ENCODE results near the gene CST7.

The CST7 gene

DNA sequence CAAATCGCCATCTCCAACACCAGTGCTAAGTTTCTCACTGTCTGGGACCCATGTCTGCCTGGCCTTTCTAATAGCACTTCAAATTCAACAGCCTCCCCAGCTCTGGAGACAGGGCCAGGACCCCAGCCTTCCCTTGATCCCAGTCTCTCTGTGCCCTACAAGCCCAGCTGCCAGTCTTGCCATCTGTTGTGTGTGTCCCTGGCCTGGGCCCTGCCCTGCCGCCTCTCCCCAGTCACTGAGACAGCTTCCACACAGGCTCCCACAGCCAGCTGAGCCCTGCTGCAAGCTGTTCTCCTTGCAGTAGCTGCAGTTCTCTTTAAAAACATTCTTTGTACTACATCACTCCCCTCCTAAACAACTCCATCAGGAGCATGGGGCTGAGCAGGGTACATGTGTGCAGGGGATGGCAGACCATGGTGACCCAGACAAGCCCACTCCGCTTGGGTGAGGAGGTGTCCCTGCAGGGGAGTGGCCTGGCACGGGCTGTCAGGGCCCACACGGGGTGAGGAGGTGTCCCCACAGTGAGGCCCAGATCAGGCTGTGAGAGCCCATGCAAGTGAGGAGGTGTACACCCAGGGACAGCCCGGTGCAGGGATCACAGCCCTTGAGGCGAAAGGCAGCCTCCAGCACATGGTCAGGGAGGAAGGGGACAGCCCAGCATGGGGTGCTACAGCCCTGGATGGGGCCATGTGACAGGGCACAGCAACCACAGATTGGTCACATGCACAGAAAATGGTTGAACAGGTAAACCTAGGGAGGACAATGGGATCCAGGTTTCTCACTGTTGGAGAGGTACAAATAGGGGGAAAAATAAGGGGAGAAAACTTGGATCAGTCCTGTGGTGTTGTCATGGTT is 16.2 kb downstream of the CST7 start:
- no peak for DNase-seq

DNA sequence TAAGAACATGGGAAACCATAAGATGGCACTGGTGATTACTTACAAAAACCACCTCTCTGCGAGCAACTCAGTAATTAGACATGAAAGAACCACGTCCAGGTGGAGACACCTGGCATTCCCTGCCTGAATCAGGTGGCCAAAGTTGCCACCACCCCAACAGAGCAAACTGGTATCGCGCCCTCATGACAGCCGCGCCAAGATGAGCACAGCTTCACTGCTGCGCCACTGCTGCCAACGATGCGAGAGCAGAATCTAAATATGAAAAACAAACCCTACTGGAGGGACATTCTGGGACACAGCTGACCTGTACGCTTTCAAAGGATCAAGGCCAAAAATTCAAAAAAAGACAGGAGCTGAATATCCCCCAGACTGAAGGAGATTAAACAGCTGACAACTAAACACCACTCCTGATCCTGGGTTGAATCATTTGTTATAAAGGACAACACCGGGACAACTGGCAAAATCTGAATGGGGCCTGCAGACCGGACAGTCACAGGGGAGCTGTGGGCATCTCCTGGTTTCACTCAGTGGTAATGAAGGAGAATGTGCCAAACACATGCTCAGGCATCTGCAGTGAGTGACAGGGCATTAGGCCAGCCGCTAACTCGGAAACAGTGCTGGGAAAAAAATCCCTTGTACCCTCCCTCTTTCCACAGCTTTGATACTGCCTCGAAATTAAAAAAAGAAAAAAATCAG is 17.4 kb downstream of the CST7 start:
- DNase-seq, result no peak

DNA sequence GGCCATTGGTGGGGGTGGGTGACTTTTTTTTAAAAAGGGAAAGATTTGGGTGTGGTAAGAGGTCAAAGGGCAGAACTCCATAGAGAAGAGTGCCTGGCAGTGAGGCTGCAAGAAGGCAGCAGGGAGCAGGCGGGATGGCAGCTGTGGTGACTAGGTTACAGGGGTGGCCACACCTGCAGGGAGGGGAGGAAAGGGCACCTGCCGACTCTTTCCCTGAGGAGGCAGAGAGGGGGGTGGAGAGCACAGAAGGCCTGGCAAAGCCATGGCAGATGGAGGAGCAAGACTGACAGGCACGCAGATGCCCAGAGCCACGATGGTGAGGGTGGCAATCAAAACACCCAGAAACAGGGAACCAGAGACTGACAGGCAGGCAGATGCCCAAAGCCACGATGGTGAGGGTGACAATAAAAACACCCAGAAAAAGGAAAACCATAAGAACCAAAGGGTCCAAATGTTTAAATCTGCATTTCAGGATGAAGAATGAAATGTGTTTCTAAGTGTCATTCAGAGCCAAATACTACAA is 19.3 kb downstream of the CST7 start:
- no peak for DNase-seq

DNA sequence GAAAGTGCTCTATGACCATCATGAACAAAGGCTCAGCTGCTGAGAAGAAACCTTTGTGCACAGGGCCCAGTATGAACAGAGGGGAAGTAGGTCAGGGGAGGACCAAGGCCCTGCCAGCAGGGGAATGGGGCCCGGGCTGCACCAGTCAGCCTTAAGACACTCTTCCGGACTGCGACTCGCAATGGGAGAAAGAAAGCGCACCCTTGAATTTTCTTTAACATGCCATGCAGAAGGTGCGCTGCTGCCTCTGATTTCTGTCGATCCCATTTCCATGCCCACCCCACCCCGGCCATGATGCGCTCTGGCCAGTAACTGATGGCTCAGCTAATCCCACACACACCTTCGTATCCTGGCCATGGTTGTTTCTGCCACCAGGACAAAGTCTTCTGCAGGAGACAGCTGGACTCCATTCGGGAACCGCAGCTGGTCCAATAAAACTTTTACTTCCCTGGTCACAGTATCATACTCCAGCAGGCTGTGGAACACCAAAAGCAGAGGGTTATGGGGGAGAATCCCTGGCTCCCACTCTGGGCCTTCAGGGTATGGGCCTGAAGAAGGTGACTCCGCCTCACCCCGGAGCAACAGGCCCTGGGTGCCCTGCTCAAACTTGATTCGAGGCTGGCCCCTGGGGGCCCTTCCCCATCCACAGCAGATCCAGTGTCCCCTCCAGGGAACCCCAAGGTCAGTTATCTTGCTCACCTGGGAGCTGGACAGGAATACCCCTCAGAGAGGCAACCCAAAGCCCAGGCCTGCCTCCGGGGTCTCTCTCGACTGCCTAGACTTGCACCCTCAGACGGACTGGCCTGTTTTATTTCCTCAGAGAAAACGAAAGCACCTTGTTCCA is 20.3 kb downstream of the CST7 start:
- DNase-seq, result no peak

DNA sequence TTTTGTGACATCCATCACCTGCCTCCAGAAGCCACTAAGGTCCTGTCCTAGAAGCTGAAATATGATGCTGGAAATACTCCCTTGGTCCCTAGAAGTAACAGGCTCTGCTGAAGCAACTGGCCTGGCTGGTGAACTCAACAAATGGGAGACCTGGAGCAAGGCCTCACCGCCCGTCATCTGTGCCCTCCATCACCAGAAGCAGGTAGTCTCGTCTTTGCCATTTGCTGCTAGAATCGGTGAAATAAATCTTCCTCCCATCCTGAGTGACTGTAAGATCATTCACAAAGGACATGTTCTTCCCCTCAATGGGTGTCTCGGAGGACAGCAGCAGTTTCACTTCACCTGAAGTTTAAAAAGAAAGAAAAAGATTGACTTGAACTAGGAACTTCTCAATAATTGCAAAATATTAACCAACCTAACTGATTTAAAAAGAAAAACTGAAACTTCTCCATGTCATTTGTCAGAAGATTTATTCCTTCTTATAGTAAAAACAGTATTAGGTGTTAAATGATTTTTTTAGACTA is 21.0 kb downstream of the CST7 start:
- no peak for DNase-seq

DNA sequence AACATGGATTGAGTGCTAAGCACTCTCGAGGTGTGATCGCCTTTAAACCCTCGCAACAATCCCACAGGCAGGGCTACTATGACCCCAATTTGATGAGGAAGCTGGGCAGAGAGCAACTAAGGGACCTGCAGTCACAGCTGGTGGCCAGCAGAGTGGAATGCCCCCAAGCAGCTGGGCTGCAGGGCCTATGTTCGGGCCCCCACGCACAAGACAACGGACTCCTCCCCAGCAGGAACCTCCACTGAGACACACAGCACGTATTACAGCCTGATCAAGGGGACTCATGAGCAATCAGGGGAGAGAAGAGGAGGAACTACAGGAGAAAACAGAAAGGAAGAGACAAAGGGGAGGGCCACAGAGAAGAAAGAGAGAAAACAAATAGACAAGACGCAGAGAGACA is 21.7 kb downstream of the CST7 start:
- DNase-seq, result no peak

DNA sequence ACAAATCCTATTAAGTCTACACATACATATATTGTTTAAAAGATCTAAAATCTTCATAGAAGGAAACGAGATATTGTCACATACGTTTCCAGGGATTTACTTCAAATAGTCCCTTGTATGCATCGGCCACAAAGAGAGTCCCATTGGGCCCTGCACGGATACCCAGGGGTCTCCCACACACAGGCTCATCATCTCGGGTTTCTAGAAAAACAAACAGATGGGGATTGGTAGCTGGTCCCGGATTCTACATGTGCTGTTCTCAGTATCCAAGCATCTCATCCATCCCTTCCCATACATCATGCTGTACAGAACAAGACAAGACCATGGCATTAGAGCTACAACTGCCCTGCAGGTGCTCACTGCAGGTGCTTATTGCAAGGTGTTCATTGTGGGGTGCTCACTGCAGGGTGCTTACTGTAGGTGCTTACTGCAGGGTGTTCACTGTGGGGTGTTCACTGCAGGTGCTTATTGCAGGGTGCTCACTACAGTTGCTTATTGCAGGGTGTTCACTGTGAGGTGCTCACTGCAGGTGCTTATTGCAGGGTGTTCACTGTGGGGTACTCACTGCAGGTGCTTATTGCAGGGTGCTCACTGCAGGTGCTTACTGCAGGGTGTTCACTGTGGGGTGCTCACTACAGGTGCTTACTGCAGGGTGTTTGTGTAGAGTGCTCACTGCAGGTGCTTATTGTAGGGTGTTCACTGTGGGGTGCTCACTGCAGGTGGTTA is 22.5 kb downstream of the CST7 start:
- no peak for DNase-seq

DNA sequence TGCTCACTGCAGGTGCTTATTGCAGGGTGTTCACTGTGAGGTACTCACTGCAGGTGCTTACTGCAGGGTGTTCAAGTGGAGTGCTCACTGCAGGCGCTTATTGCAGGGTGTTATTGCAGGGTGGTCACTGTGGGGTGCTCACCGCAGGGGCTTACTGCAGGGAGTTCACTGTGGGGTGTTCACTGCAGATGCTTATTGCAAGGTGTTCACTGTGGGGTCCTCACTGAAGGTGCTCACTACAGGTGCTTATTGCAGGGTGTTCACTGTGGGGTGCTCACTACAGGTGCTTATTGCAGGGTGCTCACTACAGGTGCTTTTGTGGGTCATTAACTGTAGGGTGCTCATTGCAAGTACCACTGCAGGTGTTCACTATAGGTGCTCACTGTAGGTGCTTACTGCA is 23.3 kb downstream of the CST7 start:
- DNase-seq, result no peak

DNA sequence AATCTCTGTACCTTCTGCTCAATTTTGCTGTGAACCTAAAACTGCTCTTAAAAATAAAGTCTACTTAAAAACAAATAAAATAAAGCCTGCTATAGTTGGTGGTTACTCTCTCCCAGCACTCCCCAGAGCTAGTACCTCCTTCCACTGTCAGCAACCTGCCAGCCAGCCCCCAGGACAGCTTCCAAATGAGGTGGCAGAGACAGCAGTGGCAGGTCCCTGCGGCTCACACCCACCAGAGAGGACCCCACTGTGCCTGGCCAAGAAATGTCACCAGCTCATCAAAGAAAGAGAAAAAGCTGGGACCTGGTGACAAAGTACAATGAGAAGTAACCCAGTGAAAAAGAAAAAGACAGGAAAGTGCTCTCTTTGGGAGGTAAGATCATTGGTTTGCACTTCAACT is 28.3 kb downstream of the CST7 start:
- DNase-seq, result no peak

DNA sequence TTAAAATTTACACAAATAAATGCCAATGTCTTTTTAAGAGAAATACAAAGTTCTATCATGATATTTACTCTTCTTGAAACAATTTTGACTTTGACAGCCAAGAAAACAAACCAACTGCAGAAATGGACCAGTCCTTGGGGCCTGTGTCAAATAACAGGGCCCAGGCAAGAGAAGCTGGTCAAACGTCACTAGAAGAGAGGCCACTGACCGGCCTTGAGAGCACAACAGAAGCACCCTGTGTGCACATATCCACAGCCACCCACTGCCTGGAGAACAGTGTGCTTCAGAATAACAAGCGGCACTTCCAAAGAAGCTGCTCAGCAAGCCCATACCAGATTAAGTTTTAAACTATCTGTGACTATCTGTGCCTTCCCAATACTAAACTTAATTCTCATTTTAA is 28.7 kb downstream of the CST7 start:
- DNase-seq, result no peak

DNA sequence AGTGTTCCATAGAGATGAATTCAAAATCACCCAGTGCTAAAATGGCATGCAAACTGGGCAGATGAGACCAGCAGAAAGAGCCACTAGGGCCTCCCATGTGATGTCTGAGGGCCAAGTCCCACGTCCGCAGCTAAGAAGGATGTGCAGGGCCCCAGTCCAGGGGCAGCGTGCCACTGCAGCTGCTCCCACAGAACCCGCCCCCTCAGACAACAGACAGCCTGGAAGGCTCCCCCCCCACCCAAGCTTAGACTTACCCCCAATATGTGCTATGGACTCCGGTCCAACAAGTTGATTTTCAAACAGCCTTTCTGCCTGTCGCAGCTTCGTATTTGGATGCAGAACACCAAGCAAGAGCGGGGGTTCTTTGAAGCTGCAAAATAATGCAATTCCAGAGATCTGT is 29.4 kb downstream of the CST7 start:
- DNase-seq, result no peak

DNA sequence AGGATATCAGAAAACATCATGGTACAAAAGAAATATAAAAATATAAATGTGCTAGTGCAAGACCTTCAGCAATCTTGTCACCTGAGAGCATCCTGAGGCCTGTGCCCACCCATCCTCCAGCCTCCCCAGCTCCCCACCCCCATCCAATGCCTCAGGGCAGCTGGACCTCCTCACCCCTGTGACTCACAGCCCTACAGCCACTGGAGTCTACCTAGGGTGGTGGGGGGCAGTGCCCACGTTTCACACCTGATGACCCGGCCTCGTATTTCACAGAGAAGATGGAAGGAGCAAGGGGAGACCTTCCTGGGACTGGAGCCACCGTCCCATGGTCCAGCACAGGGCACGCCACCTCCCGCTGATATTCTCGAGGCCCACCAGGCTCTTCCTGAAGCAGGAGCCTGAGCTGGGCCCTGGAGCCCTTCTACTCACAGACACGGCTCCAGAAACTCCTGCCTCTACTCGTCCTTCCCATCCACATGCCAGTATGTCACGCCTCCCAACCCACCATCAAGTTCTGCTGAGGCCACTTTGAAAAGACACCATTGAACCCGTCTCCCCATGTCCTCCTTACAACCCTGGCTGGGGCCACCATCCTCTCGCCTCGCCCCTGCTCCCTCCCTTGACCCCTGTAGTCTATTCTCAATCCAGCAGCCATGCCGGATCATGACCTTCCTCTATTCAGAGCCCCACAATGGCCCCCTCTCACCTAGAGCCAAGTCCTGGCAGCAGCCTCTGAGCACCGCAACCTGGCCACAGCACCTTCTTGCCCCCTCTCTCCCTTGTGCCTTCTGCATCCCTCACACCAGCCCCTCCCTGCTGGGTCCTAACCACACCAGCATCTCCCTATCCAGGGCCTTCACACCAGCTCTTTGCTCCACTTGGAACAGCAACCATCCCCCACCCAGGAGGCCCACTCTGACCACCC is 30.2 kb downstream of the CST7 start:
- DNase-seq, result no peak

DNA sequence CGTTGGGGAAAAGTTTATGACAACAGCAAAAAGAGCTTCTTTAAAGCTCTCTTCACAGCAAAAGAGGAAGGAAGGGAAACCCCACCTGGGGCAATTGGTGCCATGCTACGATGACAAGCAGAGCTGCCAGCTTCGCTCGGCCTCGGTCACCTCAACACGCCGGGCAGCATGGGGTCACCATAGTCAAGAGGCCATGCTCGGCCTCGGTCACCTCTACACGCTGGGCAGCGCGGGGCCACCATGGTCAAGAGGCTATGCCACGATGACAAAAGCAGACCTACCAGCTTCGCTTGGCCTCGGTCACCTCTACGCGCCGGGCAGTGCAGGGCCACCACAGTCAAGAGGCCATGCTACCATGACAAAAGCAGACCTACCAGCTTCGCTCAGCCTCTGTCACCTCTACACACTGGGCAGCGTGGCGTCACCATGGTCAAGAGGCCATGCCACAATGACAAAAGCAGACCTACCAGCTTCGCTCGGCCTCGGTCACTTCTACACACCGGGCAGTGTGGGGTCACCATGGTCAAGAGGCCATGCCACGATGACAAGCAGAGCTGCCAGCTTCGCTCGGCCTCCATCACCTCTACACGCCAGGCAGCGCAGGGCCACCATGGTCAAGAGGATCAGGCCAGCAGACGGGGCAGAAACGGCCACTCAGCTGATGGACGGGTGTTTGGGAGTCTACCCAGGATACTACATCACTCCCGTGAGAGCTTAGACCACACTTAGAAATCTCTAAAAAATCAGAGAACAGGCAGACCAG is 31.4 kb downstream of the CST7 start:
- no peak for DNase-seq

DNA sequence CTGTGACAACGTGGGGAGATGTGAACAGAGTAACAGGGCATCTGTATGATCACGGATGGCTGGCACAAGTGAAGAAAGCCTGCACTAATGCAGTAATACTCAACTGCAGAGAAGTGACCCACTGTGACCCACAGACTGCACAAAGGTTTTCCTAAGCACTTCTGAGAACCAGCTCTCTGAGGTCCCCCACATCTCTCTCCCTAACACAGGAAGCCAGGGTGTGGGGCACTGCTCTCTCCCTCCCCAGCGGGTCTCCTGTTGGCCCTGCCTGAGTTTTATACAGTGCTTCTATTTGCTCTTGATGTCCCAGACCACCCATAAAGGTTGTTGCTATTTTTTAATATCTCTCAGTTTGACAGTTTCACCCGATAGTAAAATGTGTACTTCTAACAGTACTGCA is 32.2 kb downstream of the CST7 start:
- no peak for DNase-seq

DNA sequence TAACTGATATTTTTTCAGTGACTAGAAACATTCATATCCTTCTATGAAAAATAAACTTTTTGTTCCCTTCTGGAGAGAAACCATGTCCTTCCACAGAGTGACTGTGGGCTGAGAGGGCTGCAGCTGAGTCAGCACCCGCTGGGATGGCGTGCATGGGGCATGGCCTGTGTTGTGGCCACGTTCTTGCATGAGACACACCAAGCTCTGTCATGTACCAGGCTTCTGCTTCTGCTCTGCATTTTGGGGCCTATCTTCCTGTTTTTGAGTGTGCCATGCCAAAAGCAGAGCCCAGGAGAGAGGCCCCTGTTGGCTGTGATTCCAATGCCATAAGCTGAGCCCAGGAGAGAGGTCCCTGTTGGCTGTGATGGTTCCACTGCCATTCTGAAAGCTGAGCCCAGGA is 32.7 kb downstream of the CST7 start:
- DNase-seq, result no peak

DNA sequence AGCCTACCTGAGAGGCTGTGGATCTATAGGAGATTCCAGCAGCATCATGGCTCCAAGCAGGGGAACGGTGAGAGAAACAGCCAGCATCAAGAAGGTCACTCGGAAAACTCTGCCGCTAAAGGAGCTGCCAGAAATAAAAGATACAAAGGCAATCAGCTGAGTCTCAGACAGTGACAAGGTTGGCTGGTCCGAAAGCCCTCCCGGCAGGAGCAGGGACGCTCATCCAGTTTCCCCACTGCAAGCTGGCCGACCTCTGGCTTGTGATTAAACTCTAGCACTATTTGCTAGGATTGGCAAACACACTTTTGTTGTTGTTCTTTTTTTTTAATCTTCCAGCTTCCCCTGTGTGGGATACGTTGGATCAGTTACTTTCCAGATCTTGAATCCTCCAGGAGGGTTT is 34.8 kb downstream of the CST7 start:
- DNase-seq, result no peak

DNA sequence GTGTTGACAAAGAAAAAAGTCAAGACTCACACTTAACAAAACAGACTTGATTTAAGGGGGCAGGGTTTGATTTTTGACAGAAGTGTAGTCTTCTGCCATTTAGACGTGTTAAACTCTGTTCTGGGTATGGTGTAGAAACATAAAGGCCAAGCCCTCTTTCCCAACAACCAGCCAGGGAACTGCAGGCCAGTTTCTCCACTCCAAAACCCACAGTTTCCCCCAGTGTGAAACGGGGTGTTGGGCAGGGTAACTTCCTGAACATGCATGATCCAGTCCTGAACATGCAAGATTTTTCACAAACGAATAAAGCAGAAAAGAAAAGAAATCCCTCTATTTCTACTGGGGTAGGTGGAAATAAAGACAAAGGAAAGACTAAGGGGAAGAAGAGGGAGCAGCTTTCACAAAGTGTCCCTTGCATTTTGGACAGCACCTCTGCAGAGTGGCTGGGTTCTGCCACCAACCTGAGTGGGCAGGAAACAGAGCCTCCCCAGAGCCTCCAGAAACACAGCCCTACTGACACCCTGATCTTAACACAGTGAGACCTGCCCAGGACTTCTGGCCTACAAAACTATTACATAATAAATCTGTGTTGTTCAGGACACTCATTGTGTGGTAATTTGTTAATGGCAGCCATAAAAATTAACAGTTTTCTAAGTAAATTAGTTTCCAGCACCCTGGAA is 36.0 kb downstream of the CST7 start:
- no peak for DNase-seq

DNA sequence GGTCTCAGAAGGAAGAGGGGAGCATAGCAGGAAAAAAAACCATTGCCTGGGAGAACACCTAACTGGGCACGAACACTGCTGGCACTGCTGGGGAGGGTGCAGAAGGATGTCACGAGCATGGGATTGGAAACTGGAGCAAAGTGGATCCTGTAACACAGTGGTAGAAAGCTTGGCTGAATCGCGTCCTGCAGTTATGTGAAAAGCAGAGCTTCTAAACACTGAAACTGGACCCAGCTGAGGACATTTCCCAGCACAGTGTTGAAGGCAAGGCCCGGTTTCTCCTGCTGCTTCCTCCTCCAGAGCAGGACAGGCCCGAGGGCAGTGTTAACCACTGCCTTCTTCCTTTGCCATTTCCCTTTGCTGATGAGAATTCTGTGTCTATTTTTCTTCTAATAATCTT is 36.7 kb downstream of the CST7 start:
- peak; percentile 12 for DNase-seq

DNA sequence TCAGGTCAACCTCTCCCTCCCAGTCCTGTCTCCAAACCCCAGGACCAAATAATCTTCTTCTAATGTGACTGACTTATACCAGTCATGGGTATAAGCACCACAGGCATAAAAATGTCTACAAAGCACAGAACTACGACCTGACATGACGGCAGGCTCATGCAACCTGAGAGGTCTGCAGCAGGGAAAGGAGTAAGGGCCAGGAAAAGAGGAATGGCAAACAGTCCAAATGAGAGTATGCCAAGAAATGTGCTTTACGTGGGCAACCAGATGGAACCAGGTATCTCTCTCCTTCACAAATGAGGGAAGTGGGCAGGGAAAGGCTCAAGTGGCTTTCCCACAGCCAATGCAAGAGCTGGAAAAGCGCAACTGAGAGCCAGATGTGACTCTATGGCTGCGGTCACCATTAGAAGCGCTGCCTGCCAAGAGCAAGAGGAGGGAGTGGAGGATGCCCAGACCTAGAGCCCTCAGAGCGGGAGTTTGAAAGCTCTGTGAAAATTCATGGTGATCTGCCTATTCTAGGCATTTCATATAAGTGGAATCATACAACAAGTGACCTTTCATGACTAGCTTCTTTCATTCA is 37.5 kb downstream of the CST7 start:
- peak; percentile 99 for DNase-seq

DNA sequence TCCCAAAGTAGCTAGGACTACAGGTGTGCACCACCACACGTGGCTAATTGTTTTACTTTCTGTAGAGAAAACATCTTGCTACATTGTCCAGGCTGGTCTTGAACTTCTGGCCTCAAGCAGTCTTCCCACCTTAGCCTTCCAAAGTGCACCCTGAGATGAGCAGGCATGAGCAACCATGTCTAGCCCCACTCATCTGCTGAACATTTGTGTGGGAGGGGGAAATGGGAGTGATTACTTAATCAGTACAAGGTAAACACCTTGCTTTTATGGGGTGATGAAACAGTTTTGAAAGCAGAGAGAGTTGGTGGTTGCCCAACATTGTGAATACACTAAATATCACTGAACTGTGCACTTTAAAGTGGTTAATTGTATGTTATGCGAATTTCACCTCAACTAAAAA is 38.2 kb downstream of the CST7 start:
- no peak for DNase-seq

Measured in NCI-H2029 (cell line).